HEK293T (cell line): Measurements from ENCODE around the gene CMTM4.

Source experiments
- CTCF ChIA-PET: fragments of 350-600 bp; formaldehyde crosslinking; extraction: SDS; loops from one replicate; lab custom pipeline; 2021; ENCODE audit warnings: antibody characterized with exemption, inconsistent platforms; lab: Yijun Ruan, JAX
- POLR2A ChIA-PET: fragments of 350-600 bp; formaldehyde crosslinking; extraction: SDS; loops from one replicate; lab custom pipeline; 2020; ENCODE audit warnings: antibody characterized with exemption, inconsistent platforms; lab: Yijun Ruan, JAX
- DNase-seq: peaks from one replicate; pipeline ENCODE4 v3.0.0; 2012; ENCODE audit warnings: mixed read lengths; ENCODE audit errors: extremely low spot score
- ARNT ChIP-seq: fragments of 450-650 bp; IDR thresholded peaks from 2 replicates; pipeline ENCODE4 v1.6.1; 2017; ENCODE audit warnings: mild to moderate bottlenecking
- BHLHE40 ChIP-seq: fragments of 450-650 bp; IDR thresholded peaks from 2 replicates; pipeline ENCODE4 v1.6.1; 2016; ENCODE audit warnings: mild to moderate bottlenecking, moderate library complexity, borderline replicate concordance
- CTBP1 ChIP-seq: fragments of 450-650 bp; IDR thresholded peaks from 2 replicates; pipeline ENCODE4 v1.6.1; 2016; ENCODE audit warnings: borderline replicate concordance
- ELF4 ChIP-seq: fragments of 450-650 bp; IDR thresholded peaks from 2 replicates; pipeline ENCODE4 v1.6.1; 2017; ENCODE audit warnings: antibody characterized with exemption
- FOXA1 ChIP-seq: fragments of 450-650 bp; IDR thresholded peaks from 2 replicates; pipeline ENCODE4 v1.6.1; 2016; ENCODE audit warnings: mild to moderate bottlenecking
- FOXK2 ChIP-seq: fragments of 450-650 bp; IDR thresholded peaks from 2 replicates; pipeline ENCODE4 v1.6.1; 2016; ENCODE audit warnings: mild to moderate bottlenecking
- FOXM1 ChIP-seq: fragments of 450-650 bp; IDR thresholded peaks from 2 replicates; pipeline ENCODE4 v1.6.1; 2017; ENCODE audit warnings: mild to moderate bottlenecking, borderline replicate concordance
- HDGF ChIP-seq: fragments of 450-650 bp; IDR thresholded peaks from 2 replicates; pipeline ENCODE4 v1.6.1; 2017; ENCODE audit warnings: antibody characterized with exemption, borderline replicate concordance
- L3MBTL2 ChIP-seq: fragments of 450-650 bp; conservative IDR thresholded peaks from 2 replicates; pipeline ENCODE4 v1.6.1; 2016; ENCODE audit warnings: mild to moderate bottlenecking
- LEF1 ChIP-seq: fragments of 450-650 bp; IDR thresholded peaks from 2 replicates; pipeline ENCODE4 v1.6.1; 2017; ENCODE audit warnings: mild to moderate bottlenecking, borderline replicate concordance
- SP1 ChIP-seq: fragments of 450-650 bp; IDR thresholded peaks from 2 replicates; pipeline ENCODE4 v1.6.1; 2017
- SUZ12 ChIP-seq: fragments of 450-650 bp; IDR thresholded peaks from 2 replicates; pipeline ENCODE4 v1.6.1; 2016; ENCODE audit warnings: mild to moderate bottlenecking
- TARDBP ChIP-seq: fragments of 450-650 bp; IDR thresholded peaks from 2 replicates; pipeline ENCODE4 v1.6.1; 2016
- ZNF384 ChIP-seq: fragments of 450-650 bp; IDR thresholded peaks from 2 replicates; pipeline ENCODE4 v1.6.1; 2016
- TF ChIP-seq, protein P1 (sequence below): fragments of 450-650 bp; IDR thresholded peaks from 2 replicates; pipeline ENCODE4 v1.6.1; 2016

The CMTM4 gene

DNA sequence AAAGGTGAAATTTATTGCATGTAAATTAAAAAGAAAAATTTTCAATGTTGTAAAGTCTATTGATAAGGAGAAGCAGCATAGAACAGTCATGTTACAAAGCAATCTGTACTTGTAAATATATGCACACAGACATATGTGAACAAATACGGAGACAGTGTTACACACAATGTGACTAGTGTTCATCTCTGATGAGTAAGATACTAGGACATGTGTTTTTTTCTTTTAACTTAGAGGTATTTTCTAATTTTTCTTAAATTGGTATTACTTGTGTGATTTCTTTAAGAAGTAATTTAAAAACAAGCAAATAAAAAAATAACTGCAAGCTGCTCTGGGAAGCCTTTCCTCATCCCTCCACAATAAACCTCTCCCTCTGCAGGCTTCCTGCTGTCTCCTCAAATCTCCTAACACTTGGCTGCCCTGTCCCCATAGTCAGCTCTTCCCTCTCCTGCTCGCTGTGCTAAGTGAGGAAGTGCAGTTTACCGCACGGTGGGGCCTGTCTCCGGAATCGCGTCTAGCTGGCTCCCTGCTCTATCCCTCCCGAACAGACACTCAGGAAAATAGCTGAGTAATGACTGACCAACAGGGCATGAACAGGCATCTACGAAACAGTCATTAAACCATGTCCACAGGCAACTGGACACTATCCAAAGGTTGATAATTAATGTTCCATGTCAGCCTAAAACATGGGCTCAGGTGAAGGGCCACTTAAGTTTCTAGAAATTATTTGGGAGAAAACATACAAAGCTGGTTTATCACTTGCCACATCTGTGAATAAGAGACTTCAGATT is 35.9 kb downstream of the CMTM4 start:
- peak; percentile 67 for DNase-seq
- POLR2A ChIA-PET: interaction anchor here (0.7 to 1.3 kb wide), 3 partner anchors 9 to 110 kb away, joined by 3 to 4 read pairs (median 3); no protein-coding TSS in a partner anchor
- TF ChIP-seq ZNF384 (peak; percentile 21; the same call in 1 of the 2 replicates), SP1 (no peak)

DNA sequence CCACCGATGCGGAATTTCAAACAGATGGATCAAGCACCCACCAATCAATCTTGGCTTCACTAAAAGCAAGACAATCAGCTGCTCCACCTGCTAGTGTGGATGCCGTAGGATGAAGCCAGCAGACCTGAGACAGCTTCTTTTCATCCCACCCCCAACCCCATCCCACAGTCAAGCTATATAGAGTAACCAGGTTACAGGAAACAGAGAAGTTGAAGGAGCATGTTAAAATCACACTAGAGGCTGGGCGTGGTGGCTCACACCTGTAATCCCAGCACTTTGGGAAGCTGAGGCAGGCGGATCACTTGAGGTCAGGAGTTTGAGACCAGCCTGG is 37.7 kb downstream of the CMTM4 start:
- CTCF ChIA-PET: no interaction called here
- DNase-seq: no peak
- no peak for TF ChIP-seq SUZ12
- POLR2A ChIA-PET: no interaction called here

More for the DNA sequence above, 35.9 kb downstream of the CMTM4 start:
- CTCF ChIA-PET: interaction anchor here (0.7 to 5.0 kb wide), 6 partner anchors 10 to 212 kb away, joined by 3 to 64 read pairs (median 4); no protein-coding TSS in a partner anchor

DNA sequence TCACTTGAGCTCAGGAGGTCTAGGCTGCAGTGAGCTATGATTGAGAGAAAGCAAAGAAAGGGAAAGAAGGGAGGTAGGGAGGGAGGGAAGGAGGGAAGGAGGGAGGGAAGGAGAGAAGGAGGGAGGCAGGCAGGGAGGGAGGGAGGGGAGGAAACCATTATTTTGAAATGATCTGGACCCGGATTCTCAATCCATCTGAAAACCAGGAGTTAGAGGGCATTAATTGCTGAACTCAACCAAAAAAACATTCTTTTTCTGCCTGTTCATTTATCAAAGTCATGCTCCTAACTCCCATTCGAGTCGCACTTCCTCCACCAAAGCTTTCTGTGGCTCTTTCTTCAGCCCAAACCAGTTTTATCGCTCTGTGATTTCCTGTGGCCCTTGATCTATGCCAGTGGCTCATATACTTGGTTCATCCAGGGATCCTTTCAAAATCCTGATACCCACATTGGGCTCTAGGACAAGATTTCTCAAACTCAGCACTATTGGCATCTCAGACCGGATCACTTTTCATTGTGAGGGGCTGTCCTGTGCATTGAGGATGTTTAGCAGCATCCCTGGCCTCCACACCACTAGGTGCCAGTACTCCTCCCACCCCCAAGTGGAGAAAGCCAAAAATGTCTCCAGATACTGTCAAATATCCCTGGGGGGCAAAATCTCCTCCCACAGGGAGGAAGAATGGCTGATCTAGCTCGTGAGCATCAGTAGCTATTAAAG is 38.2 kb downstream of the CMTM4 start:
- POLR2A ChIA-PET: no interaction called here
- TF ChIP-seq LEF1: no peak
- no peak for TF ChIP-seq HDGF
- TF ChIP-seq FOXA1: no peak
- CTCF ChIA-PET: no interaction called here
- no peak for DNase-seq

DNA sequence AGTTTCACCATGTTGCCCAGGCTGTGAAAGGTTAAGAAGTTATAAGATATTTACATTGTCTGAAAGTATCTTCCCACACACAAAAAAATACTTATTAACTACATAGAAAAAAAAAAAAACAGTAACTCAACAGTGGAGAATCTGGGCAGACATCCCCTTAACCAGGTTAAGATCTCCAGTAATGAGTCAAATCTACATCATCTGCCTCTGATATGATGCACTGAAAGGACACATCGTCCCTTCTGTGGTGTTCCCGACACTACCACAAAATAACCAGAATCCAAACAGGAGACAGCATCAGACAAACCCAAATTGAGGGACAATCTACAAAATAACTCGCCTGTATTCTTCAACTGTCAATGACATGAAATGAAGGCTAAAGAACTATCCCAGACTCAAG is 40.0 kb downstream of the CMTM4 start:
- CTCF ChIA-PET: interaction anchor here (1.3 kb wide), 1 partner anchor 48 kb away, joined by 4 read pairs; no protein-coding TSS in a partner anchor
- DNase-seq: no peak
- POLR2A ChIA-PET: no interaction called here
- TF ChIP-seq TARDBP (no peak), LEF1 (no peak), FOXA1 (no peak), FOXK2 (no peak), ZNF384 (no peak), SP1 (no peak), FOXM1 (no peak), ARNT (no peak), ELF4 (no peak), BHLHE40 (no peak), L3MBTL2 (no peak)
- TF ChIP-seq, protein P1, sequence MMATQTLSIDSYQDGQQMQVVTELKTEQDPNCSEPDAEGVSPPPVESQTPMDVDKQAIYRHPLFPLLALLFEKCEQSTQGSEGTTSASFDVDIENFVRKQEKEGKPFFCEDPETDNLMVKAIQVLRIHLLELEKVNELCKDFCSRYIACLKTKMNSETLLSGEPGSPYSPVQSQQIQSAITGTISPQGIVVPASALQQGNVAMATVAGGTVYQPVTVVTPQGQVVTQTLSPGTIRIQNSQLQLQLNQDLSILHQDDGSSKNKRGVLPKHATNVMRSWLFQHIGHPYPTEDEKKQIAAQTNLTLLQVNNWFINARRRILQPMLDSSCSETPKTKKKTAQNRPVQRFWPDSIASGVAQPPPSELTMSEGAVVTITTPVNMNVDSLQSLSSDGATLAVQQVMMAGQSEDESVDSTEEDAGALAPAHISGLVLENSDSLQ: no peak

DNA sequence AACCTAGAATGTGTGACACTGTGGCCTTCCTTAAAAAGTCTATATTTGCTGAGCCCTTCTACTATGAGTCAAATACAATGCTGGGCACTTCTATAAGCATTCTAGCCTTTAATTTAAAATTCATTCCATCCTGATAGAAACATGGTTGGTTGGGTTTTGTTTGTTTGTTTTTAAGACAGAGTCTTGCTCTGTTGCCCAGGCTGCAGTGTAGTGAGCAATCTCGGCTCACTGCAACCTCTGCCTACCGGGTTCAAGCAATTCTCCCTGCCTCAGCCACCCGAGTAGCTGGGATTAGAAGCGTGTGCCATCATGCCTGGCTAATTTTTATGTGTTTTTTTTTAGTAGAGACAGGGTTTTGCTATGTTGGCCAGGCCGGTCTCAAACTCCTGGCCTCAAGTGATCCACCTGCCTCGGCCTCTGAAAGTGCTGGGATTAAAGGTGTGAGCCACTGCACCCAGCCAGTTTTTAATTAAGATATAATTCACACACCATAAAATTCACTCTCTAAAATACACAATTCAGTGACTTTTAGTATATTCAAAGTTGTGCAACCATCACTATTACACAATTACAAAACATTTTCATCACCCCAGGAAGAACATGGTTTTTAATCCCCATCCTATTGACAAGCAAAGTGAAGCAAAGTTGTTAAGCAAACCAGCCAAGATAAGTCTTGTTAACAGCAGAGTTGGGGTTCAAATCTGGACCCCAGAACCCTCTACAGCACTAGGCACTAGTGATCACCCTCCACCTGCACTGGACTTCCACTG is 42.8 kb downstream of the CMTM4 start:
- DNase-seq: no peak
- CTCF ChIA-PET: no interaction called here
- TF ChIP-seq CTBP1 (no peak), HDGF (no peak), FOXA1 (no peak), FOXM1 (no peak), LEF1 (no peak), FOXK2 (no peak), TARDBP (no peak), SP1 (no peak), ZNF384 (no peak), ARNT (no peak), BHLHE40 (no peak), L3MBTL2 (no peak), SUZ12 (no peak)
- TF ChIP-seq, protein P1: no peak
- POLR2A ChIA-PET: no interaction called here

DNA sequence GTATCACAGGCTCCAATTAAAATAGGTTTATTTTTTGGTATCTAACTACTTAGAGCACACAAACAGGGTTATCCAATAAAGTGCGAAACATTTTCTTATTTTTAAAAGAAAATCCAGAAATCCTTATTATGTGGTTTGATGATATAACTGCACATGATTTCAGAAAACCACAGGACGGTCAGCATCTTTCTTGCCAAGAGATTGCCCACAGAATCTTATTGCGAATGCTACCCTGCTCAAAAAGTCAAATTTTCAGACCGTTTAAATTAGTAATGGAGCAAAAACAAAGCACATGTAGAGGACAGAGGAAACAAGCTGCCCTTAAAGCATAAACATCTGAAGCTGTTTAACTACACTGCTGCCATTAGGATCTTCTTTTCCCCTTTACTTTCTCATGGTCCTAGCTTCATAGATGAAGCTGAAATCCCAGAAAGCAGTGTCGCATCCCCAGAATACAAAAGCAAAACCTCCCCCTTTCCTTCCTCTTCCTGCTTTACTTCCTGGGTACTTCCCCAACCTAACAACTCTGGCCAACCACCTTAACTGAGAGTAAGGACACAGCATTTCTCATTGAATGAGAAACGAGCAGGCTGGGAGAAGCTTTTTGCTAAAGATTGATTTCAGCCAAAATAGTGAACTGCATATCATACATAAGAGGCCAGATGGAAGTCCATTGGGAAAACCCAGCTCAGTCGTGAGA is 43.7 kb downstream of the CMTM4 start:
- ChIA-PET POLR2A (no interaction called here), CTCF (interaction anchor here (0.7 kb wide), 1 partner anchor 382 kb away, joined by 3 read pairs; no protein-coding TSS in a partner anchor)
- TF ChIP-seq ZNF384: no peak
- TF ChIP-seq ARNT: no peak
- TF ChIP-seq FOXM1: no peak
- no peak for TF ChIP-seq FOXK2
- no peak for TF ChIP-seq FOXA1
- TF ChIP-seq SP1: no peak
- TF ChIP-seq, protein P1: no peak
- TF ChIP-seq CTBP1: no peak
- DNase-seq: no peak
